MM.1S (cell line): ENCODE data around the gene PLEKHS1.

Experiments used
- DNase-seq: peaks from one replicate; pipeline ENCODE4 v3.0.0-alpha.2; 2015
- H2AFZ ChIP-seq: fragments of 300-600 bp; sonication (generic); 2 replicates; pipeline ENCODE4 v1.6.0; 2016; ENCODE audit warnings: antibody characterized with exemption, low read length
- H3F3A ChIP-seq: fragments of 300-600 bp; sonication (generic); 2 replicates; pipeline ENCODE4 v1.6.1; 2016; ENCODE audit warnings: mild to moderate bottlenecking, antibody characterized with exemption, low read length, moderate library complexity, mixed read lengths; ENCODE audit not compliant: insufficient read depth
- H3K27ac ChIP-seq: fragments of 300-600 bp; sonication (generic); 2 replicates; pipeline ENCODE4 v1.5.1; 2016; ENCODE audit warnings: mild to moderate bottlenecking, low read length
- H3K27me3 ChIP-seq: fragments of 300-600 bp; sonication (generic); replicated peaks from 2 replicates; pipeline ENCODE4 v1.6.0; 2016; ENCODE audit warnings: low read length; ENCODE audit not compliant: insufficient read depth
- H3K36me3 ChIP-seq: fragments of 300-600 bp; sonication (generic); replicated peaks from 2 replicates; pipeline ENCODE4 v1.6.1; 2016; ENCODE audit warnings: mild to moderate bottlenecking, low read length, mixed read lengths; ENCODE audit not compliant: insufficient read depth
- H3K4me1 ChIP-seq: fragments of 300-600 bp; sonication (generic); 2 replicates; pipeline ENCODE4 v1.6.1; 2016; ENCODE audit warnings: low read length, mixed read lengths
- H3K4me2 ChIP-seq: fragments of 300-600 bp; sonication (generic); 2 replicates; pipeline ENCODE4 v1.6.0; 2016; ENCODE audit warnings: low read depth, low read length
- H3K4me3 ChIP-seq: fragments of 300-600 bp; sonication (generic); 2 replicates; pipeline ENCODE4 v1.5.1; 2016; ENCODE audit warnings: low read length, mixed read lengths
- H3K79me2 ChIP-seq: fragments of 300-600 bp; sonication (generic); 2 replicates; pipeline ENCODE4 v1.6.1; 2016; ENCODE audit warnings: mixed run types, low read length, mixed read lengths
- H3K9ac ChIP-seq: fragments of 300-600 bp; sonication (generic); 2 replicates; pipeline ENCODE4 v1.6.1; 2016; ENCODE audit warnings: low read length, mixed read lengths
- H3K9me2 ChIP-seq: fragments of 300-600 bp; sonication (generic); replicated peaks from 2 replicates; pipeline ENCODE4 v1.6.1; 2016; ENCODE audit warnings: mild to moderate bottlenecking, low read length, mixed read lengths; ENCODE audit not compliant: insufficient read depth
- H3K9me3 ChIP-seq: fragments of 300-600 bp; sonication (generic); replicated peaks from 2 replicates; pipeline ENCODE4 v1.6.1; 2016; ENCODE audit warnings: mild to moderate bottlenecking, low read length, mixed read lengths; ENCODE audit not compliant: insufficient read depth
- H4K20me1 ChIP-seq: fragments of 300-600 bp; sonication (generic); 2 replicates; pipeline ENCODE4 v1.6.1; 2016; ENCODE audit warnings: mild to moderate bottlenecking, low read length, moderate library complexity, mixed read lengths; ENCODE audit not compliant: insufficient read depth
- CTCF ChIP-seq: fragments of 300-600 bp; sonication (generic); IDR thresholded peaks from 2 replicates; pipeline ENCODE4 v1.5.1; 2016; ENCODE audit warnings: antibody characterized with exemption, low read length, mixed read lengths
- EZH2 ChIP-seq: fragments of 300-600 bp; sonication (generic); optimal IDR thresholded peaks from 2 replicates; pipeline ENCODE3; 2017; ENCODE audit warnings: low read depth, mild to moderate bottlenecking, antibody characterized with exemption, low read length, mixed read lengths
- EZH2phosphoT487 ChIP-seq: fragments of 300-600 bp; sonication (generic); IDR thresholded peaks from 2 replicates; pipeline ENCODE4 v1.6.1; 2018; ENCODE audit warnings: antibody characterized with exemption, low read length

PLEKHS1 gene

GRCh38 chr10:113713640-113713982 lies 37.9 kb upstream of the PLEKHS1 start:
- no peaks in the 10 kb centered on the region for H3F3A ChIP-seq
- H3K9me2 ChIP-seq = no peaks in the 10 kb centered on the region
- H4K20me1 ChIP-seq = no peaks in the 10 kb centered on the region
- peaks cover 31% of the 10 kb centered on the region for H3K79me2 ChIP-seq
- H3K27ac ChIP-seq = no peak overlapping the region
- H3K36me3 ChIP-seq = no peaks in the 10 kb centered on the region
- H3K4me3 ChIP-seq = no peak overlapping the region
- H3K9me3 ChIP-seq = no peaks in the 10 kb centered on the region
- TF ChIP-seq CTCF = no peak
- TF ChIP-seq EZH2phosphoT487 = no peak
- TF ChIP-seq EZH2 = no peak
- H3K4me2 ChIP-seq = no peak overlapping the region
- no peaks in the 10 kb centered on the region for H3K4me1 ChIP-seq
- H3K27me3 ChIP-seq = no peaks in the 10 kb centered on the region
- H2AFZ ChIP-seq = no peak overlapping the region
- no peak for DNase-seq
- no peak overlapping the region for H3K9ac ChIP-seq

GRCh38 chr10:113716109-113716910 lies 35.2 kb upstream of the PLEKHS1 start:
- H3K4me2 ChIP-seq = no peak overlapping the region
- no peak overlapping the region for H3K4me3 ChIP-seq

GRCh38 chr10:113718969-113719822 lies 32.3 kb upstream of the PLEKHS1 start:
- TF ChIP-seq CTCF = no peak
- TF ChIP-seq EZH2phosphoT487 = no peak
- TF ChIP-seq EZH2 = no peak

More at GRCh38 chr10:113716109-113716910, 35.2 kb upstream of the PLEKHS1 start:
- Histone ChIP-seq H3K36me3 (no peaks in the 10 kb centered on the region), H3K79me2 (peaks cover 16% of the 10 kb centered on the region), H3K9me3 (no peaks in the 10 kb centered on the region), H3F3A (no peaks in the 10 kb centered on the region), H3K27me3 (no peaks in the 10 kb centered on the region), H3K4me1 (no peaks in the 10 kb centered on the region), H4K20me1 (no peaks in the 10 kb centered on the region), H3K9me2 (no peaks in the 10 kb centered on the region), H3K27ac (no peak overlapping the region), H2AFZ (no peak overlapping the region), H3K9ac (no peak overlapping the region)
- DNase-seq = no peak
- TF ChIP-seq CTCF (no peak), EZH2phosphoT487 (no peak), EZH2 (no peak)

More at GRCh38 chr10:113718969-113719822, 32.3 kb upstream of the PLEKHS1 start:
- Histone ChIP-seq H3K36me3 (no peaks in the 10 kb centered on the region), H4K20me1 (no peaks in the 10 kb centered on the region), H3K27ac (no peak overlapping the region), H3K4me1 (no peaks in the 10 kb centered on the region), H3K4me3 (no peak overlapping the region), H3F3A (no peaks in the 10 kb centered on the region), H3K9me3 (no peaks in the 10 kb centered on the region), H3K9me2 (no peaks in the 10 kb centered on the region), H2AFZ (no peak overlapping the region), H3K27me3 (no peaks in the 10 kb centered on the region), H3K4me2 (no peak overlapping the region), H3K79me2 (peaks cover 6% of the 10 kb centered on the region), H3K9ac (no peak overlapping the region)
- no peak for DNase-seq
